ENCODE results near the gene CMTR1.

- TF ChIP-seq CREB1 (IDR thresholded peaks at IDR 0.05; ENCODE audit: low read depth) (no peak), KDM1A (IDR thresholded peaks at IDR 0.05; ENCODE audit: borderline replicate concordance) (no peak), ETV6 (conservative IDR thresholded peaks at IDR 0.05 in 1 of 2, IDR thresholded peaks at IDR 0.05 in 1 of 2; ENCODE audit: borderline replicate concordance in 1 of 2, low read depth in 1 of 2) (no peak), FOS (IDR thresholded peaks at IDR 0.05; ENCODE audit: borderline replicate concordance, extremely low read depth, insufficient read length) (no peak), POLR2A (IDR thresholded peaks at IDR 0.05; ENCODE audit: low read depth, low read length) (no peak), SMC3 (IDR thresholded peaks at IDR 0.05; ENCODE audit: borderline replicate concordance, low read length) (no peak), ZBTB40 (IDR thresholded peaks at IDR 0.05; ENCODE audit: borderline replicate concordance) (no peak)
Measured at GRCh38 chr6:37442416-37443215, 9.6 kb downstream of the CMTR1 start.

Data from GM12878 (cell line).